Measurements from ENCODE around the gene CRK.
"Not testable (repeated sequence)": the region's sequence is repeated elsewhere in the genome, so short reads cannot be mapped to it uniquely, and the experiment has no call there.

The CRK gene

DNA sequence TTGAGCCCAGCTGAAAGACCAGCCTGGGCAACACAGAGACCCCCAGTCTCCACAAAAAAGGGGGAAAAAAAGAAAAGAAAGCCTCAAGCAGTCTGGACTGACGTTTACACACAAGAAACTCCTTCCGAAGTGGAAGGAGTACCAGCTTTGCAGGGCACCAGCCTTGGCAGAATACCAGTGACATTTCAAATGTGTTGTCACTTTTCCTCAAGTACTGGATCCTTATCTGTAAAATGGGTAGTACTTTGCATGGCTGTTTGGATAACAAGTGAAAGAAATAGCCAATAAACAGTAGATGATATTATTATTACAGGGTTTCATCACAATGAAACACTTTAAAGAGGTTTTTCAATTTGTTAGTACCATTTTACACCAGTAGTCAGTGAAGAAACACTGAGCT lies 70.2 kb downstream of the CRK start:
- no peak for DNase-seq (ENCODE audit: low read depth)

- no peak for DNase-seq (ENCODE audit: low read depth)
Measured at GRCh38 chr17:1384905-1385435, 71.1 kb downstream of the CRK start.

GRCh38 chr17:1379930-1380313 lies 76.1 kb downstream of the CRK start:
- no peak for DNase-seq (ENCODE audit: low read depth)

GRCh38 chr17:1379208-1379929 lies 76.7 kb downstream of the CRK start:
- no peak for DNase-seq (ENCODE audit: low read depth)

DNA sequence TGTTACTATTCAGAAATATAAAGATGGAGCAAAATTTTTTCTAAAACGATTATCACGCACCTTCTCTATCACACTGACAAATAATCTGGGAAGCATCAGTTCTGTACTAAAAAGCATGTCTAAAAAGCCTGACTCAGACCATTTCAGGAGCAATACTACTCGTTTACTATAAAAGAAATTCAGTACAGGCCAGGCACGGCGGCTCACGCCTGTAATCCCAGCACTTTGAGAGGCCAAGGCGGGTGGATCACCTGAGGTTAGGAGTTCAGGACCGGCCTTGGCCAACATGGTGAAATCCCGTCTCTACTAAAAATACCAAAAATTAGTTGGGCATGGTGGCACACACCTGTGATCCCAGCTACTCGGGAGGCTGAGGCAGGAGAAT lies 77.6 kb downstream of the CRK start:
- not testable (repeated sequence) for DNase-seq (ENCODE audit: low read depth)

- no peak for DNase-seq (ENCODE audit: low read depth)
Measured at GRCh38 chr17:1377334-1377733, 78.7 kb downstream of the CRK start.

- no peak for DNase-seq (ENCODE audit: low read depth)
Measured at GRCh38 chr17:1376061-1376460, 80.0 kb downstream of the CRK start.

DNA sequence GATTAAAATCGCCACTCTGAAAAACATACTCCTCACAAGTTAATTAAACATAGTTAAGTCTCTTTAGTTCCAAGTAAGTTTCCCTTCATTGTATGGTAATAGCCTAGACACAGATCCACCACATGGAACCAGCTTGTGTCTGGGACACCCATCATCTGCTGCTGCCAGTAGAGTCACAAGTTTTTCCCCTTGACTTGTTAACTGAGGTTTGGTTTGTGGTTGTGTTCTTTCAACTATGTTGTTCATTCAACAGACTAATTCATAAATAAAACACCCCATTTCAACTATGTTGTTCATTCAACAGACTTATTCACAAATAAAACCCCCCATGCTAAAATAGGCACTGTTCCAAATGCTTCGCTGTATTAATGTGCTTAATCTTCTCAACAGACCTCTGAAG lies 80.4 kb downstream of the CRK start:
- DNase-seq (ENCODE audit: low read depth), result no peak

DNA sequence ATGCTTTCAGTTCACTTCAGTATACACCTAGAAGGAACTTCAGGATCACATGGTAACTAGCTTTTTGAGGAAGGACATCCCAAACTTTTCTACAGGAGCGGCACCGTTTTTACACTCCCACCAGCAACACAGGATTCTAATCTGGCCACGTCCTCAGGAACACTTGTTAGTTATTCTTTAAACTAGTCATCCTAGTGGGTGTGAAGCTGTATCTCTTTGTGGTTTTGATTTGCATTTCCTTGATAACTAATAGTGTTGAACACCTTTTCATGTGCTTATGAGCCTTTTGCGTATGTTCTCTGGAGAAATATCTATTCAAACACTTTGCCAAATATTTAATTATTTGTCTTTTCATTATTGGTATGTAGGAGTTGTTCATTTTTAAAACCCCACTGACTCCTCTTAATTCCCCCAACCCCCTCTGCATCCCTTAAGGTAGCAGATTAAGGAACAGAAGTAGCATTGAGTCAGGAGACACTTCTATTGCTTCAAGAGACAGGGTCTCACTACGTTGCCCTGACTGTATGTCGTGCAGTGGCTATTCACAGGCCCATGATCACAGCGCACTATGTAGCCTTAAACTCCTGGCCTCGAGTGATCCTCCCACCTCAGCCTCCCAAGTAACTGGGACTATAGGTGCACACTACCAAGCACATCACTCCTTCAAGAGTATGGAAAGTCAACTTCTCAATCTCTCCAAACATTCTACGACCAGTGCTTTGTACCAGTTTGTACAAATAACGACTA lies 81.4 kb downstream of the CRK start:
- no peak for DNase-seq (ENCODE audit: low read depth)

DNA sequence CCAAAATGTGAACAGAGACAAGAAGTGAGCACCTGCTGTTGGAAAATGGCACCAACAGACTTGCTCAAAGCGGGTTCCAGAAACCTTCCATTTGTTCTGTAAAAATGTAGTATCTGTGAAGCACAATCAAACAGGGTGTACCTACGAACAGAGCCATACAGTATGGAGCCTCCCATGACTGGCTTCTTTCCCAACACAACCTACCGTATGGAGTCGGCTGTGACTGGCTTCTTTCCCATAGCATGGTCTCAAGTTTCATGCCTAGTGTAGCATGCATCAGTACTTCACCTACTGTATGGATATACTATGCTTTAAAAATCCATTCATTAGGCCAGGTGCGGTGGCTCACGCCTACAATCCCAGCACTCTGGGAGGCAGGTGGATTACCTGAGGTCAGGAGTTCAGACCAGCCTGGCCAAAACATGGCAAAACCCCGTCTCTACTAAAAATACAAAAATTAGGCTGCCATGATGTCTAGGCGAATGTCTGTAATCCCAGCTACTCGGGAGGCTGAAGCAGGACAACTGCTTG lies 82.3 kb downstream of the CRK start:
- DNase-seq (ENCODE audit: low read depth), result no peak

DNA sequence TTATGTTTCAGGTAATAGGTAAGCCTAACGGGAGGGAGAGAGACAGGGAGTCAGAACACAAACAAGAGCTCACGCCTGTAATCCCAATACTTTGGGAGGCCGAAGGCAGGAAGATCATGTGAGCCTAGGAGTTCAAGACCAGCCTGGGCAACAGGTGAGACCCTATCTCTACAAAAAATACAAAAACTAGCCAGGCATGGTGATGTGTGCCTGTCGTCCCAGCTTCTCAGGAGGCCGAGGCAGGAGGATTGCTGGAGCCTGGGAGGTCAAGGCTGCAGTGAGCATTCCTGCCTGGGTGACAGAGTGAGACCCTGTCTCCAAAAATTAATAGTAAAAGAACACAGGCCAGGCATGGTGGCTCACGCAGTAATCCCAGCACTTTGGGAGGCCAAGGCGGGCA lies 83.4 kb downstream of the CRK start:
- DNase-seq (ENCODE audit: low read depth), result no peak

GRCh38 chr17:1371893-1372590 lies 84.0 kb downstream of the CRK start:
- DNase-seq (ENCODE audit: low read depth), result no peak
